ENCODE measurements around the gene PLPP2. TPM values are rescaled to one million over a fixed set of nuclear protein-coding genes. Genes with fewer than 3 reads are reported as not detected.

PLPP2 gene
- total RNA-seq, 1 experiment from 2014 or later: 143 TPM

DNA sequence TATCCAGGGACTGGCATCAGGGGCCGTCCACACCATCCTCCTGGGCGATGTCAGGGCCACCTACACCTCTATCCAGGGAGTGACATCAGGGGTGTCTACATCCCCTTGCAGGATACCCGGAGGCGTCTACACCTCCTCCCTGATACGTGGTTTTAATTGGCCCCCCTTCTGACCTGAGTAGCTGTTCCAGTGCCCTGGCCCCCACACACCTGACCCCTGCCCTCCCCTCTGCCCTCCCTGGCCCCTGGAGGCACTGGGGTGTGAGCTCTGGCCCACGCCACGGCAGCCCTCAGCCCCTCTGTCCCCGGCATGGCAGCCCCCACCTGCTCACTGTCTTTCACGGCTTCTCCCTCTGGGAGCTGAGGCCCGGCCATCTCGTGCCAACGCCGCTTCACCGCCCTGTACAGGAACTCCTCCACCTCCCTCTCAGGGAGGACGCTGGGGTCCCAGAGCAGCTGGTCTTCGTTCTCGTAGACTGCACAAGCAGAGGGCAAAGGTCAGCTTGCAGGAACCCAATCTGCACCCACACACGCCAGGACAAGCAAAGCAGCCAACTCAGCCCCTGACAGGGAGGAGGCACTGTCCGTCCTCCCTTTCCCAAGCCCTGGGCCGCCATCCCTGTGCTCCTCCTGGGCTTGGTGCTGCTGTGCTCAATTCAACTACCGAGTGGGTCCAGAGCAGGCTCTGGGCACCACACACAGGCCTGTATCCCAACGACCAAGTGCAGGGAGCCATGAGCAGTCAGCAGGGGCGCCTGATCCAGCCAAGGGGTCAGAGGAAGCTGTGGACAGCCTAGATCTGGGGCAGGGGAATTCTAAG is 22.2 kb upstream of the PLPP2 start:
- DNase-seq: no peak
- no peaks in the 10 kb centered on the region for H3K9me2 ChIP-seq (ENCODE audit: insufficient read depth)
- TF ChIP-seq CTCF (conservative IDR thresholded peaks at IDR 0.05): no peak
- intact Hi-C loops (cut with micrococcal nuclease; ENCODE audit: unreplicated experiment): no loop called here
- no peaks in the 10 kb centered on the region for H3K4me1 ChIP-seq (replicated peaks; ENCODE audit: insufficient read depth)
- no peak overlapping the region for H3K4me3 ChIP-seq
- H3K27me3 ChIP-seq (ENCODE audit: insufficient read depth, low read depth): no peaks in the 10 kb centered on the region
- POLR2A ChIA-PET (ENCODE audit: unreplicated experiment): no interaction called here
- peaks cover 2% of the 10 kb centered on the region for H4K20me1 ChIP-seq (ENCODE audit: insufficient read depth)
- no TSS peak for BruUV-seq (replicated peaks)
- H2AFZ ChIP-seq: no peak overlapping the region
- H3K79me2 ChIP-seq (ENCODE audit: low read depth): no peaks in the 10 kb centered on the region
- H3F3A ChIP-seq (ENCODE audit: insufficient read depth, low read depth): no peaks in the 10 kb centered on the region
- H3K36me3 ChIP-seq (ENCODE audit: low read depth): no peaks in the 10 kb centered on the region; the same call in 1 of the 2 replicates
- no peak overlapping the region for H3K27ac ChIP-seq
- H3K4me2 ChIP-seq: no peak overlapping the region
- no peaks in the 10 kb centered on the region for H3K9me3 ChIP-seq (ENCODE audit: insufficient read depth, low read depth)
- CTCF ChIA-PET: no interaction called here

DNA sequence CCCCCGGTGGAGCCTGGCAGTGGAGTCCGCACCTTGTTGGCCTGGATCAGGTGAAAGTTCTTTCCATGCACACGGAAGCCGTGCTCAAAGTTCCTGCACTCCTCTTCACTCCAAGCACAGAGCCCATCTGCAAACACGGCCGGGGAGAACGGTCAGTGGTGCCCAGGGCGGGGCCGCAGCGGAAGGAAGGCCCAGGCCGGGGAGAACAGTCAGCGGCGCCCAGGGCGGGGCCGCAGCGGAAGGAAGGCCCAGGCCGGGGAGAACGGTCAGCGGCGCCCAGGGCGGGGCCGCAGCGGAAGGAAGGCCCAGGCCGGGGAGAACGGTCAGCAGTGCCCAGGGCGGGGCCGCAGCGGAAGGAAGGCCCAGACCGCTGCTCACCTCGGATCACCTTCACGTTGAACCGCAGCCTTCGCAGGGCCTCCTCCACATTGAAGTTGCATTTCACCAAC is 20.6 kb upstream of the PLPP2 start:
- Histone ChIP-seq H3K9me2 (ENCODE audit: insufficient read depth) (no peaks in the 10 kb centered on the region), H3F3A (ENCODE audit: insufficient read depth, low read depth) (no peaks in the 10 kb centered on the region), H3K27ac (no peak overlapping the region), H3K4me2 (no peak overlapping the region), H2AFZ (no peak overlapping the region), H3K36me3 (ENCODE audit: low read depth) (no peaks in the 10 kb centered on the region), H3K79me2 (ENCODE audit: low read depth) (no peaks in the 10 kb centered on the region), H3K4me3 (no peak overlapping the region), H3K27me3 (ENCODE audit: insufficient read depth, low read depth) (no peaks in the 10 kb centered on the region), H3K4me1 (replicated peaks; ENCODE audit: insufficient read depth) (no peaks in the 10 kb centered on the region), H4K20me1 (ENCODE audit: insufficient read depth) (no peaks in the 10 kb centered on the region; the same call in none of the 2 replicates), H3K9me3 (ENCODE audit: insufficient read depth, low read depth) (no peaks in the 10 kb centered on the region)
- ChIA-PET POLR2A (ENCODE audit: unreplicated experiment) (no interaction called here), CTCF (no interaction called here)
- TF ChIP-seq CTCF (conservative IDR thresholded peaks at IDR 0.05) (no peak), EZH2 (IDR thresholded peaks at IDR 0.05; ENCODE audit: low read depth) (no peak)
- intact Hi-C loops (cut with micrococcal nuclease; ENCODE audit: unreplicated experiment): no loop called here
- no TSS peak for BruUV-seq (replicated peaks)
- no peak for DNase-seq

GRCh38 chr19:310781-311496 is 19.7 kb upstream of the PLPP2 start:
- Histone ChIP-seq H3K79me2 (ENCODE audit: low read depth) (no peaks in the 10 kb centered on the region), H3K4me3 (no peak overlapping the region), H3K4me1 (replicated peaks; ENCODE audit: insufficient read depth) (no peaks in the 10 kb centered on the region), H3K36me3 (ENCODE audit: low read depth) (no peaks in the 10 kb centered on the region), H3K9me2 (ENCODE audit: insufficient read depth) (no peaks in the 10 kb centered on the region), H4K20me1 (ENCODE audit: insufficient read depth) (no peaks in the 10 kb centered on the region; the same call in none of the 2 replicates), H3K27me3 (ENCODE audit: insufficient read depth, low read depth) (no peaks in the 10 kb centered on the region), H2AFZ (no peak overlapping the region), H3K27ac (no peak overlapping the region), H3F3A (ENCODE audit: insufficient read depth, low read depth) (no peaks in the 10 kb centered on the region), H3K4me2 (no peak overlapping the region), H3K9me3 (ENCODE audit: insufficient read depth, low read depth) (no peaks in the 10 kb centered on the region)
- CTCF ChIA-PET: no interaction called here
- BruUV-seq (replicated peaks): no TSS peak
- POLR2A ChIA-PET (ENCODE audit: unreplicated experiment): no interaction called here
- intact Hi-C loops (cut with micrococcal nuclease; ENCODE audit: unreplicated experiment): no loop called here
- DNase-seq: no peak
- TF ChIP-seq CTCF (conservative IDR thresholded peaks at IDR 0.05): no peak
- TF ChIP-seq EZH2 (IDR thresholded peaks at IDR 0.05; ENCODE audit: low read depth): no peak

All from PC-9 (cell line).